PC-3 (cell line): ENCODE measurements around the gene KDM4C.

Experiments
- EZH2 ChIP-seq: fragments of 300-600 bp; sonication (generic); IDR thresholded peaks from one replicate; pipeline ENCODE4 v1.6.1; 2017; ENCODE audit warnings: antibody characterized with exemption, mild to moderate bottlenecking, low read length; ENCODE audit not compliant: unreplicated experiment
- TF ChIP-seq, protein P1 (sequence below): fragments of 300-600 bp; sonication (generic); conservative IDR thresholded peaks from 2 replicates; pipeline ENCODE4 v1.5.1; 2017; ENCODE audit warnings: antibody characterized with exemption, low read depth, mild to moderate bottlenecking, low read length

DNA sequence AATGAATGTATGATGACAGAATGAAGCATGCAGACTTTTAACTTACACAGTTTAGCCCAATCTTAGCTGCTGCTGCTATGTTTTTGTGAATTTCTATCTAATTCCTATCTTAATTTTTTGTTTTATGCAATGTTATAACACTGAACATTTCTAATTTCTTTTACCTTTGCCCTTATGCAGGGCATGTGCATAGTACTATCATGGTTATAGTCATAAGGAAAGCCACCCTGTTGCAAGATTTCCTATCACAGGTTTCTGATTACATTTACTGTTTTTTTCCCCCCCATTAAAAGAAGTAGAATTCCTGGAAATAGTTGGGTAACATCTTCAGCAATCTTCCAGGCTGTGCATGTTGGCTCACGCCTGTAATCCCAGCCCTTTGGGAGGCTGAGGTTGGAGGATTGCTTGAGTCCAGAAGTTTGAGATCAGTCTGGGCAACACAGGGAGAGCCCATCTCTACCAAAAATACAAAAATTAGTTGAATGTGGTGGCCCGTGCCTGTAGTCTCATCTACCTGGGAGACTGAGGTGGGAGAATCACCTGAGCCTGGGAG, 164.4 kb downstream of the KDM4C start:
- TF ChIP-seq, protein P1, sequence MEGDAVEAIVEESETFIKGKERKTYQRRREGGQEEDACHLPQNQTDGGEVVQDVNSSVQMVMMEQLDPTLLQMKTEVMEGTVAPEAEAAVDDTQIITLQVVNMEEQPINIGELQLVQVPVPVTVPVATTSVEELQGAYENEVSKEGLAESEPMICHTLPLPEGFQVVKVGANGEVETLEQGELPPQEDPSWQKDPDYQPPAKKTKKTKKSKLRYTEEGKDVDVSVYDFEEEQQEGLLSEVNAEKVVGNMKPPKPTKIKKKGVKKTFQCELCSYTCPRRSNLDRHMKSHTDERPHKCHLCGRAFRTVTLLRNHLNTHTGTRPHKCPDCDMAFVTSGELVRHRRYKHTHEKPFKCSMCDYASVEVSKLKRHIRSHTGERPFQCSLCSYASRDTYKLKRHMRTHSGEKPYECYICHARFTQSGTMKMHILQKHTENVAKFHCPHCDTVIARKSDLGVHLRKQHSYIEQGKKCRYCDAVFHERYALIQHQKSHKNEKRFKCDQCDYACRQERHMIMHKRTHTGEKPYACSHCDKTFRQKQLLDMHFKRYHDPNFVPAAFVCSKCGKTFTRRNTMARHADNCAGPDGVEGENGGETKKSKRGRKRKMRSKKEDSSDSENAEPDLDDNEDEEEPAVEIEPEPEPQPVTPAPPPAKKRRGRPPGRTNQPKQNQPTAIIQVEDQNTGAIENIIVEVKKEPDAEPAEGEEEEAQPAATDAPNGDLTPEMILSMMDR: no peak
- no peak for TF ChIP-seq EZH2
